Calu3 (cell line): ENCODE results near the gene FTSJ1. TPM values are rescaled to one million over a fixed set of nuclear protein-coding genes. Genes with fewer than 3 reads are reported as not detected.
"Not testable (repeated sequence)": the region's sequence is repeated elsewhere in the genome, so short reads cannot be mapped to it uniquely, and the experiment has no call there.

Experiments
- BruUV-seq: library from RNA; stranded (reverse); fragments of 400-500 nt; replicated peaks from 2 replicates; lab custom pipeline; 2021; lab: Mats Ljungman, UMichigan
- CTCF ChIA-PET: fragments of 300-600 bp; sonication (Branson Sonifier 250); formaldehyde crosslinking; loops from one replicate; lab custom pipeline; 2022; ENCODE audit warnings: antibody characterized with exemption; lab: Charles Lee
- DNase-seq: peaks from one replicate; pipeline ENCODE4 v3.0.0; 2022
- H3K27ac Mint-ChIP-seq: one replicate; pipeline ENCODE4 v1.8.0; 2022; ENCODE audit warnings: mixed read lengths; ENCODE audit not compliant: unreplicated experiment
- H3K27me3 Mint-ChIP-seq: one replicate; pipeline ENCODE4 v1.8.0; 2022; ENCODE audit warnings: mixed read lengths; ENCODE audit not compliant: unreplicated experiment
- H3K36me3 Mint-ChIP-seq: one replicate; pipeline ENCODE4 v1.8.0; 2022; ENCODE audit warnings: mild to moderate bottlenecking, moderate library complexity, mixed read lengths; ENCODE audit not compliant: insufficient read depth, unreplicated experiment
- H3K4me1 Mint-ChIP-seq: one replicate; pipeline ENCODE4 v1.8.0; 2022; ENCODE audit warnings: mild to moderate bottlenecking, low read depth, mixed read lengths; ENCODE audit not compliant: unreplicated experiment
- H3K4me3 Mint-ChIP-seq: one replicate; pipeline ENCODE4 v1.8.0; 2022; ENCODE audit warnings: mild to moderate bottlenecking, low read depth, moderate library complexity, mixed read lengths; ENCODE audit not compliant: unreplicated experiment
- H3K9me3 Mint-ChIP-seq: one replicate; pipeline ENCODE4 v1.8.0; 2022; ENCODE audit warnings: low read depth, mixed read lengths; ENCODE audit not compliant: unreplicated experiment
- intact Hi-C: fragments of 100-400 bp; cut with micrococcal nuclease; formaldehyde crosslinking; loops from one replicate; pipeline ENCODE4 v1.10.0; 2022; ENCODE audit not compliant: unreplicated experiment
- total RNA-seq: library from RNA; stranded (reverse); gene quantifications from 2 replicates; pipeline ENCODE4 v1.2.3, GENCODE V29; 2022
- TF ChIP-seq, protein P1 (sequence below): fragments of 200-600 bp; IDR thresholded peaks from one replicate; pipeline ENCODE4 v1.8.0; 2022; ENCODE audit warnings: antibody characterized with exemption; ENCODE audit not compliant: unreplicated experiment

The FTSJ1 gene
- total RNA-seq, 1 experiment from 2014 or later: 75.2 TPM

DNA sequence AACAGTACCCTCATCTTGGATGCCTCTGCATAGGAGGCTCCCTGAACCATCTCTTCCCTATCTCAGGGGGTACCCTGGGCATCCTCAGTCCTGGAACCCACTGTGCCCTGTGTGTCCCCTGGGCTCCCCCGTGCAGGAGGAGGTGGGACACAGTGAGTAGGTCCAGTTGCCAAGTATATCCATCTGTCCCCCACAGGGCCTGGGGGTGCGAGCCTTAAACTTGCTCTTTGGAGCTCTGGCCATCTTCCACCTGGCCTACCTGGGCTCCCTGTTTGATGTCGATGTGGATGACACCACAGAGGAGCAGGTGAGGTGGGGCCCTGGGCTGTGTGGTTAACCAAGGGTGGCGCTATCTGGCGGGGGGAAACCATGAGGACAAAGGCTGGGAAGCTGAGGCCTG lies 41.0 kb downstream of the FTSJ1 start:
- H3K4me1 Mint-ChIP-seq: peaks cover 8% of the 10 kb centered on the region
- H3K27me3 Mint-ChIP-seq: no peaks in the 10 kb centered on the region
- BruUV-seq: no TSS peak

DNA sequence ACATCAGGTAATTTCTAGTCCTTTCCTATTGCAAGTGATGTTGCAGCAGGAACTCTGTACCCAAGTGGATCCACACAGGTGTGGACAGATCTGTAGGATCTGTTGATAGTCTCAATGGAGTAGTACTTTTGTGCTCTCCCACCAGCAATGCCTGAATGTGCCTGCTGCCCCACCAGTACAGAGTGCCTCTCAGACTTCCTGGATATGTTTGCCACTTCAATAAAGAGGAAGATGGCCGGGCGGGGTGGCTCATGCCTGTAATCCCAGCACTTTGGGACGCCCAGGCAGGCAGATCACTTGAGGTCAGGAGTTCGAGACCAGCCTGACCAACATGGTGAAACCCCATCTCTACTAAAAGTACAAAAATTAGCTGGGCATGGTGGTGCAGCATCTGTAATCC lies 43.5 kb downstream of the FTSJ1 start:
- H3K27ac Mint-ChIP-seq, H3K9me3 Mint-ChIP-seq, DNase-seq, intact Hi-C loops, H3K4me3 Mint-ChIP-seq, CTCF ChIA-PET, H3K4me1 Mint-ChIP-seq, BruUV-seq, H3K27me3 Mint-ChIP-seq: not testable (repeated sequence)
- H3K36me3 Mint-ChIP-seq: peaks cover 36% of the 10 kb centered on the region

More for the DNA sequence above, 41.0 kb downstream of the FTSJ1 start:
- Mint-ChIP-seq H3K27ac (no peak overlapping the region), H3K4me3 (no peak overlapping the region), H3K36me3 (peaks cover 20% of the 10 kb centered on the region), H3K9me3 (no peaks in the 10 kb centered on the region)
- CTCF ChIA-PET: no interaction called here
- no peak for DNase-seq
- intact Hi-C loops: no loop called here
- TF ChIP-seq, protein P1, sequence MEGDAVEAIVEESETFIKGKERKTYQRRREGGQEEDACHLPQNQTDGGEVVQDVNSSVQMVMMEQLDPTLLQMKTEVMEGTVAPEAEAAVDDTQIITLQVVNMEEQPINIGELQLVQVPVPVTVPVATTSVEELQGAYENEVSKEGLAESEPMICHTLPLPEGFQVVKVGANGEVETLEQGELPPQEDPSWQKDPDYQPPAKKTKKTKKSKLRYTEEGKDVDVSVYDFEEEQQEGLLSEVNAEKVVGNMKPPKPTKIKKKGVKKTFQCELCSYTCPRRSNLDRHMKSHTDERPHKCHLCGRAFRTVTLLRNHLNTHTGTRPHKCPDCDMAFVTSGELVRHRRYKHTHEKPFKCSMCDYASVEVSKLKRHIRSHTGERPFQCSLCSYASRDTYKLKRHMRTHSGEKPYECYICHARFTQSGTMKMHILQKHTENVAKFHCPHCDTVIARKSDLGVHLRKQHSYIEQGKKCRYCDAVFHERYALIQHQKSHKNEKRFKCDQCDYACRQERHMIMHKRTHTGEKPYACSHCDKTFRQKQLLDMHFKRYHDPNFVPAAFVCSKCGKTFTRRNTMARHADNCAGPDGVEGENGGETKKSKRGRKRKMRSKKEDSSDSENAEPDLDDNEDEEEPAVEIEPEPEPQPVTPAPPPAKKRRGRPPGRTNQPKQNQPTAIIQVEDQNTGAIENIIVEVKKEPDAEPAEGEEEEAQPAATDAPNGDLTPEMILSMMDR: no peak

DNA sequence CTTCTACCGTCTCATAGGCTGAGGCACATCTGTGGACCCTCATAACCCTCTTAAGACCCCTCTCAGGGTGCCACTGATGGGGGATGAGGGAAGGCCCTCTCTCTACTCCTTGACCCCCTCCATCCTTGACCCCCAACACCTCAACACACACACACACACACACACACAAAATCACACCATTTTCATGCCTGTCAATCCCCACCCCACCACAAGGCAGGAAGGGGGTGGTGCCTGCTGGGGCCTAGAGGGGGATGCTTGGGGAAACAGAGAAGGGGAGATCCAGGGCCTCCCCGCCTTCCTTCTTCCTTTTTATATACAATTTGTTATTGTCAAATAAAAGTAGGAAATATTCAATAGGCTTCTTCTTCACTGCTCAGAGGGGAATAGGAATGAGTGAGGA lies 44.5 kb downstream of the FTSJ1 start:
- CTCF ChIA-PET: no interaction called here
- peak overlapping the region; percentile 83 for H3K27ac Mint-ChIP-seq
- H3K4me1 Mint-ChIP-seq: peaks cover 8% of the 10 kb centered on the region
- H3K36me3 Mint-ChIP-seq: peaks cover 32% of the 10 kb centered on the region
- H3K4me3 Mint-ChIP-seq: peak overlapping the region; percentile 78
- TF ChIP-seq, protein P1: no peak
- DNase-seq: no peak
- no peaks in the 10 kb centered on the region for H3K27me3 Mint-ChIP-seq
- BruUV-seq: no TSS peak
- H3K9me3 Mint-ChIP-seq: no peaks in the 10 kb centered on the region
- intact Hi-C loops: no loop called here

DNA sequence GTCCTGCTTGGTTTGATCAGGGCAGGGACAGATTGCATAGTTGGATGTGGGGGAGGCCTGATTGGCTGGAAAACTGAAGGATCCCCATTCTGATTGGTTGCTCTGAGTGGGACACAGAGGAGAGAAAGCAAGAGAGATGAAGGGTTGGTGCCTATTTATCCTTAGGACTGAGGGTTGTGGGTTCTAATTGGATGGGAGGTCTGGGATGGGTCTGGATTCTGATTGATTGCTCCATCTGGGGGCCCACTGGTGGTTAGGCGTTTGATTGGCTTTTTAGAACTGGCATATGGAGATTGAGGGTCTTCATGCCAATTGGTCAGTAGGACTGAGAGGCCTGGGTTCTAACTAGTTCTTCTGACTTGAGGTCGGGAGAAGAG lies 45.0 kb downstream of the FTSJ1 start:
- Mint-ChIP-seq H3K4me3 (peak overlapping the region; percentile 78), H3K27ac (peak overlapping the region; percentile 83), H3K36me3 (peaks cover 30% of the 10 kb centered on the region), H3K27me3 (no peaks in the 10 kb centered on the region), H3K4me1 (peaks cover 8% of the 10 kb centered on the region), H3K9me3 (no peaks in the 10 kb centered on the region)
- TF ChIP-seq, protein P1: no peak
- CTCF ChIA-PET: no interaction called here
- BruUV-seq: no TSS peak
- intact Hi-C loops: no loop called here
- DNase-seq: no peak

DNA sequence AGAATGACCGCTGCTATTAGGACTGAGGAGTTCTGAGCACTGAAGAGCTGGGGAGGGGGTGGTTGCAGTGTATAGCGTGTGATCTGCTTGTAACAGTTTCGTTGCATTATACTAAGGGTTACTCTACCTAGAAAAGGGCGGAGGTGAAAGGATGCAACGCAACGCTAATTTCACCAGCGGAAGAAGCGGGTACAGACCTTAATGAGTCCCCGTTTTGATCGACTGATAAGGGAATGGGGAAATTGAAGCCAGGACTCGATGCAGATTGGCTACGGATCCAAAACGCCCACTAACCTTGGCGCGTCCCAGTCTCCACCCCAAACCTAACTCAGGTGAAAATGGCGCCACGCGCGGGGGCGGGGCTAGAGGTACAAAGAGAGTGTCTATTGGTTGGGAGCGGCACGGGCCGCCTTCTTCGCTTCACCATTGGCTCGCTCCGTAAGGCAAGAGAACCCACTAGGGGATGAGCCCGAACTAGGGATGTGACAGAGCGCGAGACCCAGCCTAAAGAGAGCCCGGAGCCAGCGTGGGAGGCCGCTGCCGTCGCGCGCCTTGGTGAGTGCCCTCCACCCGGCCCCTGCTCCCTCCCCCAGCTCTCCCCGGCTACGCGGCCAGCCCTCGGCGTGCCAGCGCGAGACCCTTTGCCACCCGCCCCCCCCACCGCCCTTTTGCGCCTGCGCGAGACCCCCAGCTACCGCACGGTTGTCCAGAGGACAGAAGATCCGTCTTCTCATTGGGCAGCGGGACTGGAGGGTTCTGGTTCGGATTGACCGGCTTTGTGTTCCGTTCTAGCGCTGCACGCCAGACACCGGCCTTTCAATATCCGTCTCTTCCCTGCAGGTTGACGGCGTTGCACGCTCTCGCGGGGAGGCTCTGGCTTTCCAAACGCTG lies 45.6 kb downstream of the FTSJ1 start, which contains the start of gene EBP:
Gene EBP, plus strand, starts transcription at position 456 of the 891 bp plus-strand sequence. CDS start 1,964 bp downstream, outside the sequence.
- H3K4me1 Mint-ChIP-seq: peaks cover 12% of the 10 kb centered on the region
- DNase-seq: peak; percentile 95
- CTCF ChIA-PET: interaction anchor here (0.6 to 0.8 kb wide), 3 partner anchors 18 to 54 kb away, joined by 3 to 5 read pairs (median 3); partner anchors contain the start of gene TBC1D25
- no peaks in the 10 kb centered on the region for H3K9me3 Mint-ChIP-seq
- no TSS peak for BruUV-seq
- intact Hi-C loops: no loop called here
- TF ChIP-seq, protein P1: no peak
- H3K4me3 Mint-ChIP-seq: peak within 1 kb of the TSS; percentile 78
- peaks cover 31% of the 10 kb centered on the region for H3K36me3 Mint-ChIP-seq
- no peaks in the 10 kb centered on the region for H3K27me3 Mint-ChIP-seq
- H3K27ac Mint-ChIP-seq: peak within 1 kb of the TSS; percentile 83
